ENCODE data around the gene TUBB4A.

TUBB4A gene

DNA sequence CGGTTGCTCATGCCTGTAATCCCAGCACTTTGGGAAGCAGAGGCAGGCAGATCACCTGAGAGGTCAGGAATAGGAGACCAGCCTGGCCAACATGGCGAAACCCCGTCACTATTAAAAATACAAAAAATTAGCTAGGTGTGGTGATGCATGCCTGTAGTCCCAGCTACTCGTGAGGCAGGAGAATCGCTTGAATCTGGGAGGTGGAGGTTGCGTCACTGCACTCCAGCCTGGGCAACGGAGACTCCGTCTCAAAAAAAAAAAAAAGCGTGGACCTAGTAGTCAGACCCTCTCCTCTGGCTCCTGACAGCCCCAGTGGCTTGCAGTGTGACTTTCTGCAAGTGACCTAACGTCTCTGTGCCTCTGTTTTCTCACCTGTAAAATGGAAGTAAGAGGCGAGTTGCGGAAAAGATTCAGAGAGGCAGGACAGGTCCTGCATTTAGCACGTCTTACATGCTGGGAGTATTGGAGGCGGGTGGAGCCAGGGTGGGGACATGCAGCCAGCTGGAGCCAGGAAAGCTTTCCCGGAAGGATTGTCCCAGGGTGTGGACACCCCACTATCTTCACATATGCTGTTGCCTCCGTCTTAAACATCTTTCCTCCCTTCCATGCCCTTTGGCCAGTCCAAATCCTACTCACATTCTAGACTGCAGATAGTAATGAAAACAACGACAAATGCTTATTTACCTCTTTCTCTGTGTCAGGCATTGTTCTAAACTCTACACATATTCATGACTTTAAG, 2.9 kb downstream of the TUBB4A start:
- Histone ChIP-seq H3K9ac (ENCODE audit: insufficient read length, low read depth) (no peak overlapping the region), H3K4me3 (ENCODE audit: insufficient read length, low read depth) (no peak overlapping the region), H3K4me1 (ENCODE audit: insufficient read depth, insufficient read length) (peaks cover 4% of the 10 kb centered on the region), H3K9me3 (ENCODE audit: insufficient read depth, low read length) (no peaks in the 10 kb centered on the region), H3K36me3 (ENCODE audit: insufficient read depth, insufficient read length, low read length) (no peaks in the 10 kb centered on the region), H3K27me3 (ENCODE audit: insufficient read depth, insufficient read length) (peaks cover 27% of the 10 kb centered on the region)
- DNase-seq (ENCODE audit: low read depth, low spot score), result no peak
- no peak for TF ChIP-seq SUZ12 (IDR thresholded peaks at IDR 0.05; ENCODE audit: extremely low read depth, insufficient read depth, insufficient read length)
- no peak for TF ChIP-seq YY1 (IDR thresholded peaks at IDR 0.05; ENCODE audit: insufficient read depth, insufficient read length)
- TF ChIP-seq ZNF274 (IDR thresholded peaks at IDR 0.05; ENCODE audit: low read depth, low read length), result no peak

DNA sequence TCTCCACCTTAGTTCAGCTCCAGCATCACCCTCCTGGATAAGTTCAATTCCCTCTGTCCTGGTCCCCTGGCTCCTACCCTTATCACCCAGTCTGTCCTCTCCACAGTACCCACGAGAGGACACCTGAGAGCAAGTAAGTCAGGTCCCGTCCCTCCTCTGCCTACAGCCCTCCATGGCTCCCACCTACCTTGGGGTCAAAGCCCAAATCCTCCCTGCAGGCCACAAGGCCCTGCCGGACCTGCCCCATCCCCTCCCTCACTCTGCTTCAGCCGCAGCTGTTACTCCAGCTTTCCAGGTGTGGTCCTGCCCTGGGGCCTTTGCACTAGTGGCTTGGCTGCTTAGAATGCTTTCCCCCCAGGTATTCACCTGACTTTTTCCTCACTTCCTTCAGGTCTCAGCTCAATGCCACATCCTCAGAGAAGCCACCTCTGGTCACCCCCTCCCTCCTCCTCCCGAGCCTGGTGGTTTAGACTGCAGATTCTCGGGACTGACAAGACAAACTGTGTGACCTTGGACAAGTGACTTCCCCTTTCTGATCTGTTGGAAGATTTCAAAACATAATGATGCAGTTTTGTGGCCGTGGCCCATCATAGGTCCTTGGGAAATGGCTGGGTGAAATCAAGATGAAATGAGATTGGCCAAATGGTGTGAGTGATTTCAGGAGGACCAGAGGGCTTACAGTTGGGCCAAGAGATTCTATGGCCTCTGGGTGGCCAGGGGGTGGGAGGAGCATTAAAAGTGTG, 3.6 kb downstream of the TUBB4A start:
- Histone ChIP-seq H3K9ac (ENCODE audit: insufficient read length, low read depth) (no peak overlapping the region), H3K36me3 (ENCODE audit: insufficient read depth, insufficient read length, low read length) (no peaks in the 10 kb centered on the region), H3K4me3 (ENCODE audit: insufficient read length, low read depth) (no peak overlapping the region), H3K4me1 (ENCODE audit: insufficient read depth, insufficient read length) (peaks cover 4% of the 10 kb centered on the region), H3K9me3 (ENCODE audit: insufficient read depth, low read length) (no peaks in the 10 kb centered on the region), H3K27me3 (ENCODE audit: insufficient read depth, insufficient read length) (peaks cover 27% of the 10 kb centered on the region)
- no peak for DNase-seq (ENCODE audit: low read depth, low spot score)
- TF ChIP-seq SUZ12 (IDR thresholded peaks at IDR 0.05; ENCODE audit: extremely low read depth, insufficient read depth, insufficient read length) (no peak), YY1 (IDR thresholded peaks at IDR 0.05; ENCODE audit: insufficient read depth, insufficient read length) (no peak), ZNF274 (IDR thresholded peaks at IDR 0.05; ENCODE audit: low read depth, low read length) (no peak)

DNA sequence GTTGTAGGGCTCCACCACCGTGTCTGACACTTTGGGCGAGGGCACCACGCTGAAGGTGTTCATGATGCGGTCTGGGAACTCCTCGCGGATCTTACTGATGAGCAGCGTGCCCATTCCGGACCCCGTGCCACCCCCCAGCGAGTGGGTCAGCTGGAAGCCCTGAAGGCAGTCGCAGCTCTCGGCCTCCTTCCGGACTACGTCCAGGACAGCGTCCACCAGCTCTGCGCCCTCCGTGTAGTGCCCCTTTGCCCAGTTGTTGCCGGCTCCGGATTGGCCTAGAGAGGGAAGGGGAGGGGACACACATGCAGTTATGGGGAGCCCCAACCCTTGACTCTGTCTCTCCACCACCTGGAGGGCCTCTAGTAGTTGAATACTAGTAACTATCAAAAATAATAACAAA, 6.2 kb downstream of the TUBB4A start:
- Histone ChIP-seq H3K9ac (ENCODE audit: insufficient read length, low read depth) (no peak overlapping the region), H3K27me3 (ENCODE audit: insufficient read depth, insufficient read length) (peaks cover 10% of the 10 kb centered on the region), H3K36me3 (ENCODE audit: insufficient read depth, insufficient read length, low read length) (no peaks in the 10 kb centered on the region), H3K4me1 (ENCODE audit: insufficient read depth, insufficient read length) (no peaks in the 10 kb centered on the region), H3K9me3 (ENCODE audit: insufficient read depth, low read length) (0 out of 2 replicates have a peak, but pooled peaks cover 5% of the 10 kb centered on the region), H3K4me3 (ENCODE audit: insufficient read length, low read depth) (no peak overlapping the region)
- DNase-seq (ENCODE audit: low read depth, low spot score), result no peak
- TF ChIP-seq SUZ12 (IDR thresholded peaks at IDR 0.05; ENCODE audit: extremely low read depth, insufficient read depth, insufficient read length), result no peak
- no peak for TF ChIP-seq ZNF274 (IDR thresholded peaks at IDR 0.05; ENCODE audit: low read depth, low read length)
- no peak for TF ChIP-seq YY1 (IDR thresholded peaks at IDR 0.05; ENCODE audit: insufficient read depth, insufficient read length)

DNA sequence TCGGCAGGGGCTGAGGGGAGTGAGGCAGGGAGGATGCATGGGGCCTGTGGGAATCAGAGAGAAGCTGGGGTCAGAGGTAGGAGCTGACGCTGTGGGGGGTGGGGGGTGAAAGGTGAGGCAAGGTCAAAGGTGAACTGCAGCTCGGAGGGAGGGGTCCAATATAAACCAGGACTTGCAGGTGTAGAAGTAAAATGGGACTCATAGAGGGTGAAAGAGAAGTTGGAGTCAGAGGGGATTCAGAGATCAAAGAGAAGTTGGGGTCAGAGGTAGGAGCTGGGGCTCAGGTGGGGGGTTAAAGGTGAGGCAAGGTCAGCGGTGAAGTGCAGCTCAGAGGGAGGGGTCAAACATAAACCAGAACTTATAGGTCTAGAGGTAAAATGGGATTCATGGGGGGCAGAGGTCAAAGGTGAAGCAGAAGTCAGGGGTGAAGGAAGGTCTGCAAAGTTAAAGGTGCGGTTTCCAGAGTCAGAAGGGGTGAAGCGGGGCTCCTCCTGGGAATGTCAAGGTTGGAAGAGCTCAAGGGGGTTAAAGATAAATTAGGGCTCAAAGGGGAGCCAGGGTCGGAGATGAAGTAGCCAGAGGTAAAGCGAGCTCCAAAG, 7.6 kb downstream of the TUBB4A start:
- no peak overlapping the region for H3K4me3 ChIP-seq (ENCODE audit: insufficient read length, low read depth)
- no peak for DNase-seq (ENCODE audit: low read depth, low spot score)
- TF ChIP-seq ZNF274 (IDR thresholded peaks at IDR 0.05; ENCODE audit: low read depth, low read length) (no peak), SUZ12 (IDR thresholded peaks at IDR 0.05; ENCODE audit: extremely low read depth, insufficient read depth, insufficient read length) (no peak), YY1 (IDR thresholded peaks at IDR 0.05; ENCODE audit: insufficient read depth, insufficient read length) (no peak)
- H3K27me3 ChIP-seq (ENCODE audit: insufficient read depth, insufficient read length), result no peaks in the 10 kb centered on the region
- no peaks in the 10 kb centered on the region for H3K36me3 ChIP-seq (ENCODE audit: insufficient read depth, insufficient read length, low read length)
- H3K9ac ChIP-seq (ENCODE audit: insufficient read length, low read depth), result no peak overlapping the region
- 0 out of 2 replicates have a peak, but pooled peaks cover 5% of the 10 kb centered on the region for H3K9me3 ChIP-seq (ENCODE audit: insufficient read depth, low read length)
- H3K4me1 ChIP-seq (ENCODE audit: insufficient read depth, insufficient read length), result no peaks in the 10 kb centered on the region

DNA sequence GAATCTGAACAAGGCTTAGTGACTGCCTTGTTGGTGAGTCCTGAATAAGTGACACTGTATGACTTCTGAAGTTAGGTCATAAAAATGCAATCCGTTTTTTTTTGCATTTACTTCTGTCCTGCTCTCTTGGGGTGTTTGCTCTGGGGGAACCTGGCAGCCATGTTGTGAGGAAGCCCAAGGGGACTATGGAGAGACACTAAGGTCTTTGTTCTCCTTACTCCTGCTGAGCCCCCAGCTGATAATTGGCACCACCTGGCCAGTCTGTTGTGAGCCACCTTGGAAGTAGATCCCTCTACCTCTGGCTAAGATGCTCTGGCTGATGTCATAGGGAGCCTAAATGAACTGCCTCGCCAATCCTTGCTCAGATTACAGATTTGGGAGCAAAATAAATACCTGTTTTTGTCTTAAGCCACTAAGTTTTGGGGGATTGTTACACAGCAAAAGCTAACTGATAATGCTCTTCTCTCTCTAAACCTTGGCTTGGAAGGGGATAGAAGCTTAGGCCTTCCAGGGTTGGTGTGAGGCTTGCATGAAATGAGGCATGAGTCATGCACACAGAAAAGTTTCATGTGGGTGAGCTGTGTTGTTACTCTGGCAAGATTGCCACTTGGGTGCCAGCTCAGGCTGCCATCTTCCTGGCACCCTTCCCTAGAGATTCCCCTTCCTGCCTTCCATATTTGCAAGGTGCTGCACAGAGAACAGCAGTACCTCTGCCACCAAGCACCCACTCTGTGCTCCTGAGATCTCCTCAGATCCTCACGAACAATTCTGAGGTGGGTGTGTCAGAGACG, 10.1 kb downstream of the TUBB4A start:
- Histone ChIP-seq H3K9ac (ENCODE audit: insufficient read length, low read depth) (no peak overlapping the region), H3K27me3 (ENCODE audit: insufficient read depth, insufficient read length) (no peaks in the 10 kb centered on the region), H3K36me3 (ENCODE audit: insufficient read depth, insufficient read length, low read length) (no peaks in the 10 kb centered on the region), H3K4me3 (ENCODE audit: insufficient read length, low read depth) (no peak overlapping the region), H3K4me1 (ENCODE audit: insufficient read depth, insufficient read length) (no peaks in the 10 kb centered on the region), H3K9me3 (ENCODE audit: insufficient read depth, low read length) (0 out of 2 replicates have a peak, but pooled peaks cover 5% of the 10 kb centered on the region)
- TF ChIP-seq ZNF274 (IDR thresholded peaks at IDR 0.05; ENCODE audit: low read depth, low read length), result no peak
- TF ChIP-seq SUZ12 (IDR thresholded peaks at IDR 0.05; ENCODE audit: extremely low read depth, insufficient read depth, insufficient read length), result no peak
- no peak for TF ChIP-seq YY1 (IDR thresholded peaks at IDR 0.05; ENCODE audit: insufficient read depth, insufficient read length)
- DNase-seq (ENCODE audit: low read depth, low spot score), result no peak

DNA sequence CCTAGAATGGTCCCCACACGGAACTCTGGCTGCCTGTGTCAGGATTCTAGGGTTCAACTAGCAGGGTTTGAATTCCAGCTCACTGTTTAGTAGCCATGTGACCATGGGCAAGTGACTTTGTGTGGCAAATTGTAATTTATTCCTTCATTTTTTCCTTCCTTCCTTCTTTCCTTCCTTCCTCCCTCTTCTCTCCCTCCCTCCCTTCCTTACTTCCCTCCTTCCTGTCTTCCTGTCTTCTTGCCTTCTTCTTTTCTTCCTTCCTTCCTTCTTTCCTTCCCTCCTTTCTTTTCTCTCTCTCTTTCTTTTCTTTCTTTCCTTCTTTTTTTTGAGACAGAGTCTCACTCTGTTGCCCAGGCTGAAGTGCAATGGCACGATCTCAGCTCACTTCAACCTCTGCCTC, 12.0 kb downstream of the TUBB4A start:
- H3K9ac ChIP-seq (ENCODE audit: insufficient read length, low read depth), result no peak overlapping the region

More for the DNA sequence above, 12.0 kb downstream of the TUBB4A start:
- DNase-seq (ENCODE audit: low read depth, low spot score), result no peak
- 0 out of 2 replicates have a peak, but pooled peaks cover 5% of the 10 kb centered on the region for H3K9me3 ChIP-seq (ENCODE audit: insufficient read depth, low read length)
- H3K4me3 ChIP-seq (ENCODE audit: insufficient read length, low read depth), result no peak overlapping the region
- no peaks in the 10 kb centered on the region for H3K36me3 ChIP-seq (ENCODE audit: insufficient read depth, insufficient read length, low read length)
- H3K27me3 ChIP-seq (ENCODE audit: insufficient read depth, insufficient read length), result no peaks in the 10 kb centered on the region
- no peaks in the 10 kb centered on the region for H3K4me1 ChIP-seq (ENCODE audit: insufficient read depth, insufficient read length)
- TF ChIP-seq YY1 (IDR thresholded peaks at IDR 0.05; ENCODE audit: insufficient read depth, insufficient read length) (no peak), ZNF274 (IDR thresholded peaks at IDR 0.05; ENCODE audit: low read depth, low read length) (no peak), SUZ12 (IDR thresholded peaks at IDR 0.05; ENCODE audit: extremely low read depth, insufficient read depth, insufficient read length) (no peak)
